HG02884 (cell line): ENCODE results near the gene OR52A1.
"Not testable (repeated sequence)": the region's sequence is repeated elsewhere in the genome, so short reads cannot be mapped to it uniquely, and the experiment has no call there.

ENCODE experiments used
- ATAC-seq: cut with Tn5 transposase; IDR thresholded peaks from one replicate; pipeline ENCODE4 v1.9.1; 2021; ENCODE audit warnings: mild to moderate bottlenecking, moderate library complexity; ENCODE audit not compliant: unreplicated experiment

Gene OR52A1

DNA sequence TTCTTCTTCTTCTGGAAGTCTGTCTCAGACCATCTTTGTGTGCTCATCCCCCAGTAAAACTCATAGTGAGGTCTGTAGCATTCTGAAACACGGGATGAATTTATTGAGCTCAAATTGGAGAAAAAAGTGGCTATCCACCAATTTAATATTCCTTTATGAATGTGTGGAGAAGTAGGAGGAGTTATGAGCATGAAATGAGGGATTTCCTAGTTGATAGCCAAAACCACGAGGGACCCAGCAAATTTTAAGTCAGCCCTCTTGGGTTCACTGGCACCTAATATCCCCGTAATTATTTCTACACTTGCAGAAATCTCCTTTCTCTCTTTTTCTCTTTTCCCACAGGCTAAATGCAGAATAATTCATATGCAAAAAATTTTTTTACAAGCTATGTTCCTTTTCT, at the start of gene OR52A1:
TSS of gene OR52A1 (minus strand) at position 101 of the 400 bp plus-strand sequence. CDS start 2,388 bp downstream, outside the sequence.
- no peak for ATAC-seq

DNA sequence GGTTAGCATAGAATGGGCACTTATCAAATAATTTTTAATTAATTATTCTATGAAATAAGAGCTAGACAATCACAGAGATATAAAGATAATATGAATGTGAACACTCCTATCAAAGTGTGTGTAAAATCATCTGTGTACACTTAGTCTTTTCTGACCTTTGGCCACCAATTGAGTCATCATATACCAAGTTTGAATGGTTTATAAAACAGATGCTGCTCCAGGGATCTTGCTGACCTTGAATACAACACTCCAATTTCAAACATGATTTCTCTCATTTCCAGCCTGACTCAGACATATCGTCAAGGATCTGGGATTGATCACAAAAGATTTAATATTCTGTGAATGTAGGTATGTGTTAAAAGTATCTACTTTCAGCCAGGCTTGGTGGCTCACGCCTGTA, 48.8 kb upstream of the OR52A1 start:
- no peak for ATAC-seq

- ATAC-seq: no peak
These were observed 46.0 kb upstream of the OR52A1 start, which contains the start of gene OR51V1 for GRCh38 chr11:5200582-5200981. OR51V1 (minus strand) TSS chr11:5200682; CDS start chr11:5200682, 0 bp downstream.

DNA sequence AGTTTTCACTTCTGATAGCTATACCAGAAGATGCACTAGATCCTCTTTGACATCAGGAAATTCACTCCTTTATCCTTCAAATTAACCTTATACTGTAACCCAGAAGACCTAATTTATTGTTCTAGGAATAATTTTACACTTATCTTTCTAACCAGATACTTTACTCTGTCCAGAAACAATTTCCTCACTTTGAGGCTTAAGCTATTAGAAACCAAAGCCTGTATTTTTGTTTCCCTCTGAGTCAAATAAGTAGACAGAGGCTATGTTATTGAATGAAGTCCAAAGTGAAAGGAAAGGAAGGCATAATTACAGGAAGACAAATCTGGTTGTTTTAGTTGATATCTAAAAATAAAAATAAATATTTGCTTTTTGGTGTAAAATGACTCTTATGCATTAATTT, 43.7 kb upstream of the OR52A1 start:
- ATAC-seq: no peak

GRCh38 chr11:5197536-5197935, 43.0 kb upstream of the OR52A1 start:
- ATAC-seq: no peak

GRCh38 chr11:5196731-5197130, 42.2 kb upstream of the OR52A1 start:
- ATAC-seq: no peak

DNA sequence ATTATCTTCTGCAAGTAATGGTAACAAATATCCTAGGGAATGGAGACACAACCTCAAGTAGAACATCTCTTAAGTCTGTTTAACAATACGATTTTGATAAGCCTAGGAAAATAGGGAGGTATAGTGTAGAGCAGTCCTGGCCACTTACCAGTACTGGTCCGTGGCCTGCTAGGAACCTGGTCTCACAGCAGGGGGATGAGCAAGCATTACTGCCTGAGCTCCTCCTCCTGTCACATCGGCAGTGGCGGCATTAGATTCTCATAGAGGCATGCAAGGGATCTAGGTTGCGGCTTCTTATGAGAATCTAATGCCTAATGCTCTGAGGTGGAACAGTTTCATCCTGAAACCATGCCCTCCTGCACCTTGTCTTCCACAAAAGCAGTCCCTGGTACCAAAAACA, 41.5 kb upstream of the OR52A1 start:
- no peak for ATAC-seq

- ATAC-seq: no peak
These were observed 38.2 kb upstream of the OR52A1 start for GRCh38 chr11:5192738-5193137.

GRCh38 chr11:5188201-5188600, 33.6 kb upstream of the OR52A1 start:
- no peak for ATAC-seq

GRCh38 chr11:5178046-5178837, 23.7 kb upstream of the OR52A1 start:
- no peak for ATAC-seq

DNA sequence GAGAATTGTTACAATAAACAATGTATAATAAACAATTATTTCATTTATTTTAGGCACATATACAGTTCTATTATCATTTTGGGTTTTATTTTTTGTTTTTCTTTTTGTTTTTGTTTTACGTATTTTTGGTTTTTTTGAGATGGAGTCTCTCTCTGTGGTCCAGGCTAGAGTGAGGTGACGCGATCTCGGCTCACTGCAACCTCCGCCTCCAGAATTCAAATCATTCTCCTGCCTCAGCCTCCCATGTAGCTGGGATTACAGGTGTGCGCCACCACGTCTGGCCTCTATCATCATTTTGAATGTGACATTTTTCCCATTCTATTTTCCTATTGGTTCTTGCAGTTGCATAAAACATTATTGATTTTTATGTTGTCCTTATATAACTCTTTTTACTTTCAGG, 20.4 kb upstream of the OR52A1 start:
- ATAC-seq: no peak

GRCh38 chr11:5171856-5172255, 17.3 kb upstream of the OR52A1 start:
- ATAC-seq: no peak

GRCh38 chr11:5165898-5166297, 11.3 kb upstream of the OR52A1 start:
- not testable (repeated sequence) for ATAC-seq

- not testable (repeated sequence) for ATAC-seq
These were observed 10.2 kb upstream of the OR52A1 start for GRCh38 chr11:5164807-5165206.

- ATAC-seq: not testable (repeated sequence)
These were observed 6.5 kb upstream of the OR52A1 start for GRCh38 chr11:5161045-5161444.

GRCh38 chr11:5160217-5160616, 5.7 kb upstream of the OR52A1 start:
- ATAC-seq: not testable (repeated sequence)

DNA sequence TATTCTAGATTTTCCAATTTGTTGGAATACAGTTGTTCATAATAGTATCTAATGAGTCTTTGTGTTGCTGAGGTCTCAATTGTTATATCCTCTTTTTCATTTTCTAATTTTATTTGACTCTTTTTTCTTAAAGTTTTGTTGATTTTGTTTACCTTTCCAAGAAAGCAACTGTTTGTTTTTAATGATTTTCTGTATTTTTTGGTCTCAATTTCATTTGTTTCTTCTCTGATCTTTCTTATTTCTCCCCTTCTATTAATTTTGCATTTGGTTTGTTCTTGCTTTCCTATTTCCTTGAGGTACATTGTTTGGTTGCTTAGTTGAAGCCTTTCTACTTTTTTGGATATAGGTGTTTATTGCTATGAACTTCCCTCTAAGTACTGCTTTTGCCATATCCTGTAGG, 5.2 kb upstream of the OR52A1 start:
- no peak for ATAC-seq

GRCh38 chr11:5153574-5154431, 754 bp downstream of the OR52A1 start:
- no peak for ATAC-seq

DNA sequence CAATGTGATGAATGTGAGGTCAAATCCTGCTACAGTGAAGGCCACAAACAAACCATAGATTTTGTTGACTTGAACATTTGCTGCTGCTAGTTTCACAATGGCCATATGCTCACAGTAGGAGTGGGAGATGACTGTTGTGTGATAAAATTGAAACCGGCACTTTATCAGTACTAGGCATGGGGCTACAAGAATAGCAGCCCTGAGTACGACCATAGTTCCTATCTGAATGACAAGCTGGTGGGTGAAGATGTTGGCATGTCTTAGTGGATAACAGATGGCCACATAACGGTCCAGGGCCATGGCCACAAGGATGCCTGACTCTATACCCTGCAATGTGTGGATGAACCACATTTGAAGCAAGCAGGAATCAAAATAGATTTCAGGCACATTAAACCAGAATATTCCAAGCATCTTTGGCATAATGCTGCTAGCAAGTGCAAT, 2.8 kb downstream of the OR52A1 start:
- no peak for ATAC-seq

DNA sequence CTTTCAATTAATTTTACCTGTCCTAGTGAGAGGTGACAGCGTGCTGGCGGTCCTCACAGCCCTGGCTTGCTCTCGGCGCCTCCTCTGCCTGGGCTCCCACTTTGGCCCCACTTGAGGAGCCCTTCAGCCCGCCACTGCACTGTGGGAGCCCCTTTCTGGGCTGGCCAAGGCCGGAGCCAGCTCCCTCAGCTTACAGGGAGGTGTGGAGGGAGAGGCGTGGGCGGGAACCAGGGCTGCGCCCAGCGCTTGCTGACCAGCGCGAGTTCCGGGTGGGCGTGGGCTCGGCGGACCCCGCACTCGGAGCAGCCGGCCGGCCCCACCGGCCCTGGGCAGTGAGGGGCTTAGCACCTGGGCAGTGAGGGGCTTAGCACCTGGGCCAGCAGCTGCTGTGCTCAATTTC, 10.4 kb downstream of the OR52A1 start:
- ATAC-seq: not testable (repeated sequence)

DNA sequence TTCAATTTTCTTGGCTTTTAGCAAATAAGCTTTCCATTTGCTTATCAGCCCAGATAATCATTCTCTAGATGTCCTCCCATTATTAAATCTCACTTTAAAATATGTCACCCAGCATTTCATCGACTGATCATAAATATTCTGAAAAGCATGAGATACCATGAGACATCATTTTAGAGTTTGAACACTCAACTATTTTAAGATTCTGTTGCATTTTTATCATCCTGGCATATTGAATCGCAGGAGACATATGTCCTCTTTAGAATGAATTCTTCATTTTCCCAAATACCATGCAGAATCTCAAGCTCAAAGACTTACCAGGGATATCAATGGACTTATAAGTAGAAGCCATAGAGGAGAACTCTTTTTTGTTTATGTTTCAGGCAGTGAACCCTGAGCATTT, 16.6 kb downstream of the OR52A1 start, which contains the start of gene OR52A5:
TSS of gene OR52A5 (minus strand) at position 361 of the 400 bp plus-strand sequence. CDS start 5,714 bp downstream, outside the sequence.
- no peak for ATAC-seq

GRCh38 chr11:5137014-5137413, 17.5 kb downstream of the OR52A1 start:
- ATAC-seq: no peak
